WTC11 (cell line): ENCODE data around the gene IFITM2. TPM values are rescaled to one million over a fixed set of nuclear protein-coding genes. Genes with fewer than 3 reads are reported as not detected.

Source experiments
- ATAC-seq: fragments of 200-7000 bp; cut with Tn5 transposase; 2 replicates; pipeline ENCODE4 v1.10.0; 2021; ENCODE audit warnings: mild to moderate bottlenecking, moderate library complexity
- CTCF ChIA-PET: fragments of 300-600 bp; sonication (Branson Sonifier 250); formaldehyde crosslinking; loops from one replicate; lab custom pipeline; 2021; ENCODE audit warnings: antibody characterized with exemption; lab: Charles Lee
- POLR2A ChIA-PET: fragments of 350-600 bp; sonication (Branson Sonifier 250); formaldehyde crosslinking; loops from one replicate; lab custom pipeline; 2021; ENCODE audit warnings: antibody characterized with exemption; lab: Charles Lee
- DNase-seq: peaks from one replicate; pipeline ENCODE4 v3.0.0; 2021; ENCODE audit warnings: low spot score
- H3K27ac Mint-ChIP-seq: 2 replicates; pipeline ENCODE4 v1.8.0; 2021; ENCODE audit warnings: mixed read lengths
- H3K27me3 Mint-ChIP-seq: 2 replicates; pipeline ENCODE4 v1.8.0; 2021; ENCODE audit warnings: low read depth, mild to moderate bottlenecking, moderate library complexity, mixed read lengths
- H3K36me3 Mint-ChIP-seq: 2 replicates; pipeline ENCODE4 v1.8.0; 2021; ENCODE audit warnings: mixed read lengths
- H3K4me1 Mint-ChIP-seq: 2 replicates; pipeline ENCODE4 v1.8.0; 2022; ENCODE audit warnings: mixed read lengths
- H3K4me3 Mint-ChIP-seq: 2 replicates; pipeline ENCODE4 v1.8.0; 2021; ENCODE audit warnings: mild to moderate bottlenecking, moderate library complexity, mixed read lengths
- H3K9me3 Mint-ChIP-seq: 2 replicates; pipeline ENCODE4 v1.8.0; 2021; ENCODE audit warnings: mixed read lengths
- EMX1 ChIP-seq: fragments of 250-450 bp; sonication (Bioruptor Pico); IDR thresholded peaks from 2 replicates; pipeline ENCODE4 v1.8.0; 2021; ENCODE audit warnings: mild to moderate bottlenecking
- GABPB1 ChIP-seq: sonication (generic); formaldehyde crosslinking; IDR thresholded peaks from 2 replicates; pipeline ENCODE4 v1.8.1; 2023; ENCODE audit warnings: mild to moderate bottlenecking, missing genetic modification reagents
- GRHL2 ChIP-seq: fragments of 250-450 bp; sonication (Bioruptor Pico); IDR thresholded peaks from 2 replicates; pipeline ENCODE4 v1.8.0; 2022; ENCODE audit warnings: mild to moderate bottlenecking, moderate library complexity; ENCODE audit not compliant: insufficient replicate concordance, severe bottlenecking
- HMGA2 ChIP-seq: fragments of 250-450 bp; sonication (Bioruptor Pico); IDR thresholded peaks from 2 replicates; pipeline ENCODE4 v1.4.0; 2021; ENCODE audit warnings: mild to moderate bottlenecking, moderate library complexity
- KAT7 ChIP-seq: sonication (generic); formaldehyde crosslinking; IDR thresholded peaks from 2 replicates; pipeline ENCODE4 v1.8.1; 2023; ENCODE audit warnings: missing genetic modification reagents, mild to moderate bottlenecking, borderline replicate concordance
- TCF7 ChIP-seq: sonication (generic); formaldehyde crosslinking; IDR thresholded peaks from 2 replicates; pipeline ENCODE4 v1.8.0; 2022; ENCODE audit warnings: mild to moderate bottlenecking, low read depth, missing genetic modification reagents, moderate library complexity
- ZNF121 ChIP-seq: sonication (generic); formaldehyde crosslinking; IDR thresholded peaks from 2 replicates; pipeline ENCODE4 v1.8.0; 2023; ENCODE audit warnings: missing genetic modification reagents
- ZNF138 ChIP-seq: sonication (generic); formaldehyde crosslinking; conservative IDR thresholded peaks from 2 replicates; pipeline ENCODE4 v1.8.1; 2022; ENCODE audit warnings: mild to moderate bottlenecking, moderate library complexity, missing genetic modification reagents
- ZNF263 ChIP-seq: sonication (generic); formaldehyde crosslinking; IDR thresholded peaks from 2 replicates; pipeline ENCODE4 v1.8.1; 2022; ENCODE audit warnings: low read depth, mild to moderate bottlenecking, moderate library complexity, missing genetic modification reagents
- total RNA-seq: library from RNA; stranded (reverse); gene quantifications from 3 replicates; pipeline ENCODE4 v1.2.3, GENCODE V29; 2021
- TF ChIP-seq, protein P1 (sequence below): fragments of 250-450 bp; sonication (Bioruptor Pico); IDR thresholded peaks from 2 replicates; pipeline ENCODE4 v1.9.0; 2021; ENCODE audit warnings: mild to moderate bottlenecking
- TF ChIP-seq, protein P2 (sequence below): sonication (generic); formaldehyde crosslinking; IDR thresholded peaks from 2 replicates; pipeline ENCODE4 v1.8.0; 2023; ENCODE audit warnings: missing genetic modification reagents, mild to moderate bottlenecking, borderline replicate concordance
- TF ChIP-seq, protein P3 (sequence below): sonication (generic); formaldehyde crosslinking; IDR thresholded peaks from 2 replicates; pipeline ENCODE4 v1.8.1; 2023; ENCODE audit warnings: mild to moderate bottlenecking, missing genetic modification reagents, borderline replicate concordance
- TF ChIP-seq, protein P4 (sequence below): sonication (generic); formaldehyde crosslinking; IDR thresholded peaks from 2 replicates; pipeline ENCODE4 v1.8.1; 2023; ENCODE audit warnings: mild to moderate bottlenecking, moderate library complexity, missing genetic modification reagents
- TF ChIP-seq, protein P5 (sequence below): sonication (generic); formaldehyde crosslinking; IDR thresholded peaks from 2 replicates; pipeline ENCODE4 v1.8.0; 2023; ENCODE audit warnings: missing genetic modification reagents
- TF ChIP-seq, protein P6 (sequence below): sonication (generic); formaldehyde crosslinking; IDR thresholded peaks from 2 replicates; pipeline ENCODE4 v1.8.0; 2022; ENCODE audit warnings: mild to moderate bottlenecking, missing genetic modification reagents
- TF ChIP-seq, protein P7 (sequence below): sonication (generic); formaldehyde crosslinking; IDR thresholded peaks from 2 replicates; pipeline ENCODE4 v1.8.0; 2022; ENCODE audit warnings: mild to moderate bottlenecking, missing genetic modification reagents
- TF ChIP-seq, protein P8 (sequence below): fragments of 250-450 bp; sonication (Bioruptor Pico); IDR thresholded peaks from 2 replicates; pipeline ENCODE4 v1.8.0; 2021; ENCODE audit warnings: mild to moderate bottlenecking
- TF ChIP-seq, protein P9 (sequence below): sonication (generic); formaldehyde crosslinking; conservative IDR thresholded peaks from 2 replicates; pipeline ENCODE4 v1.8.1; 2023; ENCODE audit warnings: mild to moderate bottlenecking, low read depth, missing genetic modification reagents, moderate library complexity

IFITM2 gene
- total RNA-seq, 1 experiment from 2014 or later = 436 TPM

DNA sequence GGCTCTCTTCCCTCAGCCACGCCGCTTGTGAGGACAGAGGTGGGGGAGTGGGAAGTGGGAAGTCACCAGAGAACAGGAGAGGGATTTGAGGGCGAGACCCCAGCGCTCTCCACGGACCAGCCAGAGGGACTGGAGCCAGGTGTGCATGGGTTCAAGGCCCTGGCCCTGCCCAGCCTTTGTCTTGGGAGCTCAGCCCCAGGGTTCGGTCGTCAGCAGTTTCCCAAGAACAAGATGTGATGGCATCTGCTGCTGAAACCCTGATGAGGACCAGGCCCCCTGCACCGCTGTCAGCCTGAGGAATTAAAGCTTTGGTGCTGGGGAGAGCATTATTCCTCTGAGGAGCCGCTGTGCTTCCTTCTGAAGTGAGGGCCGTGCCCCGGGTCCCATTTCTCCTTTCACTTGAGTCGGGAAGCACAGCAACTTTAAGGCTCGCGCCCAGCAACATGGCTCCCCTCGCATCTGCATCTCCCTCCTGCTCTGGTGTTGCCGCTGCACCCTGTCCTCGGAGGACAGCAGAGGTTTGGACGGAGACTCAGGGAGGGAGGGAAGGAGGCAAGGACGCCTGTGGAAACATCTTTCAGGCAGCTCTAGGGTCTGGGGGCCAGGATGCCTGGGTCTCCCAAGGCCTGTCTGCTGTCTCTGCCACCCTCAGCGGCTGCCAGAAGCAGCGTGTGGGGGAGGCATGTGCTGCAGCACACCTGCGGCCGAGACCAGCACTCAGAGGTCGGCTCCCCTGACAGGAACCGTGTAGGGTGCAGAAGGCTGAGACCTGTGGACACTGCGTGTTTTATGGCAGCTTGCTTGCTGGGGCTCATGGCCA lies 12.1 kb upstream of the IFITM2 start:
- DNase-seq (peak; percentile 8), ATAC-seq (no peak)
- H3K27ac Mint-ChIP-seq = peak overlapping the region; percentile 41; the same call in 1 of the 2 replicates
- POLR2A ChIA-PET = no interaction called here
- TF ChIP-seq, protein P1, sequence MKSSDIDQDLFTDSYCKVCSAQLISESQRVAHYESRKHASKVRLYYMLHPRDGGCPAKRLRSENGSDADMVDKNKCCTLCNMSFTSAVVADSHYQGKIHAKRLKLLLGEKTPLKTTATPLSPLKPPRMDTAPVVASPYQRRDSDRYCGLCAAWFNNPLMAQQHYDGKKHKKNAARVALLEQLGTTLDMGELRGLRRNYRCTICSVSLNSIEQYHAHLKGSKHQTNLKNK = no peak
- TF ChIP-seq EMX1 (CRISPR knock-in tag) (no peak), KAT7 (CRISPR knock-in tag) (no peak), ZNF121 (CRISPR knock-in tag) (no peak), ZNF138 (CRISPR knock-in tag) (no peak), TCF7 (CRISPR knock-in tag) (no peak), GRHL2 (no peak), GABPB1 (CRISPR knock-in tag) (no peak), ZNF263 (CRISPR knock-in tag) (no peak), HMGA2 (CRISPR knock-in tag) (no peak)
- TF ChIP-seq, protein P2, sequence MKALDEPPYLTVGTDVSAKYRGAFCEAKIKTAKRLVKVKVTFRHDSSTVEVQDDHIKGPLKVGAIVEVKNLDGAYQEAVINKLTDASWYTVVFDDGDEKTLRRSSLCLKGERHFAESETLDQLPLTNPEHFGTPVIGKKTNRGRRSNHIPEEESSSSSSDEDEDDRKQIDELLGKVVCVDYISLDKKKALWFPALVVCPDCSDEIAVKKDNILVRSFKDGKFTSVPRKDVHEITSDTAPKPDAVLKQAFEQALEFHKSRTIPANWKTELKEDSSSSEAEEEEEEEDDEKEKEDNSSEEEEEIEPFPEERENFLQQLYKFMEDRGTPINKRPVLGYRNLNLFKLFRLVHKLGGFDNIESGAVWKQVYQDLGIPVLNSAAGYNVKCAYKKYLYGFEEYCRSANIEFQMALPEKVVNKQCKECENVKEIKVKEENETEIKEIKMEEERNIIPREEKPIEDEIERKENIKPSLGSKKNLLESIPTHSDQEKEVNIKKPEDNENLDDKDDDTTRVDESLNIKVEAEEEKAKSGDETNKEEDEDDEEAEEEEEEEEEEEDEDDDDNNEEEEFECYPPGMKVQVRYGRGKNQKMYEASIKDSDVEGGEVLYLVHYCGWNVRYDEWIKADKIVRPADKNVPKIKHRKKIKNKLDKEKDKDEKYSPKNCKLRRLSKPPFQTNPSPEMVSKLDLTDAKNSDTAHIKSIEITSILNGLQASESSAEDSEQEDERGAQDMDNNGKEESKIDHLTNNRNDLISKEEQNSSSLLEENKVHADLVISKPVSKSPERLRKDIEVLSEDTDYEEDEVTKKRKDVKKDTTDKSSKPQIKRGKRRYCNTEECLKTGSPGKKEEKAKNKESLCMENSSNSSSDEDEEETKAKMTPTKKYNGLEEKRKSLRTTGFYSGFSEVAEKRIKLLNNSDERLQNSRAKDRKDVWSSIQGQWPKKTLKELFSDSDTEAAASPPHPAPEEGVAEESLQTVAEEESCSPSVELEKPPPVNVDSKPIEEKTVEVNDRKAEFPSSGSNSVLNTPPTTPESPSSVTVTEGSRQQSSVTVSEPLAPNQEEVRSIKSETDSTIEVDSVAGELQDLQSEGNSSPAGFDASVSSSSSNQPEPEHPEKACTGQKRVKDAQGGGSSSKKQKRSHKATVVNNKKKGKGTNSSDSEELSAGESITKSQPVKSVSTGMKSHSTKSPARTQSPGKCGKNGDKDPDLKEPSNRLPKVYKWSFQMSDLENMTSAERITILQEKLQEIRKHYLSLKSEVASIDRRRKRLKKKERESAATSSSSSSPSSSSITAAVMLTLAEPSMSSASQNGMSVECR (CRISPR knock-in tag) = no peak
- TF ChIP-seq, protein P3, sequence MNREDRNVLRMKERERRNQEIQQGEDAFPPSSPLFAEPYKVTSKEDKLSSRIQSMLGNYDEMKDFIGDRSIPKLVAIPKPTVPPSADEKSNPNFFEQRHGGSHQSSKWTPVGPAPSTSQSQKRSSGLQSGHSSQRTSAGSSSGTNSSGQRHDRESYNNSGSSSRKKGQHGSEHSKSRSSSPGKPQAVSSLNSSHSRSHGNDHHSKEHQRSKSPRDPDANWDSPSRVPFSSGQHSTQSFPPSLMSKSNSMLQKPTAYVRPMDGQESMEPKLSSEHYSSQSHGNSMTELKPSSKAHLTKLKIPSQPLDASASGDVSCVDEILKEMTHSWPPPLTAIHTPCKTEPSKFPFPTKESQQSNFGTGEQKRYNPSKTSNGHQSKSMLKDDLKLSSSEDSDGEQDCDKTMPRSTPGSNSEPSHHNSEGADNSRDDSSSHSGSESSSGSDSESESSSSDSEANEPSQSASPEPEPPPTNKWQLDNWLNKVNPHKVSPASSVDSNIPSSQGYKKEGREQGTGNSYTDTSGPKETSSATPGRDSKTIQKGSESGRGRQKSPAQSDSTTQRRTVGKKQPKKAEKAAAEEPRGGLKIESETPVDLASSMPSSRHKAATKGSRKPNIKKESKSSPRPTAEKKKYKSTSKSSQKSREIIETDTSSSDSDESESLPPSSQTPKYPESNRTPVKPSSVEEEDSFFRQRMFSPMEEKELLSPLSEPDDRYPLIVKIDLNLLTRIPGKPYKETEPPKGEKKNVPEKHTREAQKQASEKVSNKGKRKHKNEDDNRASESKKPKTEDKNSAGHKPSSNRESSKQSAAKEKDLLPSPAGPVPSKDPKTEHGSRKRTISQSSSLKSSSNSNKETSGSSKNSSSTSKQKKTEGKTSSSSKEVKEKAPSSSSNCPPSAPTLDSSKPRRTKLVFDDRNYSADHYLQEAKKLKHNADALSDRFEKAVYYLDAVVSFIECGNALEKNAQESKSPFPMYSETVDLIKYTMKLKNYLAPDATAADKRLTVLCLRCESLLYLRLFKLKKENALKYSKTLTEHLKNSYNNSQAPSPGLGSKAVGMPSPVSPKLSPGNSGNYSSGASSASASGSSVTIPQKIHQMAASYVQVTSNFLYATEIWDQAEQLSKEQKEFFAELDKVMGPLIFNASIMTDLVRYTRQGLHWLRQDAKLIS (CRISPR knock-in tag) = no peak
- TF ChIP-seq, protein P4, sequence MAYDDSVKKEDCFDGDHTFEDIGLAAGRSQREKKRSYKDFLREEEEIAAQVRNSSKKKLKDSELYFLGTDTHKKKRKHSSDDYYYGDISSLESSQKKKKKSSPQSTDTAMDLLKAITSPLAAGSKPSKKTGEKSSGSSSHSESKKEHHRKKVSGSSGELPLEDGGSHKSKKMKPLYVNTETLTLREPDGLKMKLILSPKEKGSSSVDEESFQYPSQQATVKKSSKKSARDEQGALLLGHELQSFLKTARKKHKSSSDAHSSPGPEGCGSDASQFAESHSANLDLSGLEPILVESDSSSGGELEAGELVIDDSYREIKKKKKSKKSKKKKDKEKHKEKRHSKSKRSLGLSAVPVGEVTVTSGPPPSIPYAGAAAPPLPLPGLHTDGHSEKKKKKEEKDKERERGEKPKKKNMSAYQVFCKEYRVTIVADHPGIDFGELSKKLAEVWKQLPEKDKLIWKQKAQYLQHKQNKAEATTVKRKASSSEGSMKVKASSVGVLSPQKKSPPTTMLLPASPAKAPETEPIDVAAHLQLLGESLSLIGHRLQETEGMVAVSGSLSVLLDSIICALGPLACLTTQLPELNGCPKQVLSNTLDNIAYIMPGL (CRISPR knock-in tag) = no peak
- TF ChIP-seq, protein P5, sequence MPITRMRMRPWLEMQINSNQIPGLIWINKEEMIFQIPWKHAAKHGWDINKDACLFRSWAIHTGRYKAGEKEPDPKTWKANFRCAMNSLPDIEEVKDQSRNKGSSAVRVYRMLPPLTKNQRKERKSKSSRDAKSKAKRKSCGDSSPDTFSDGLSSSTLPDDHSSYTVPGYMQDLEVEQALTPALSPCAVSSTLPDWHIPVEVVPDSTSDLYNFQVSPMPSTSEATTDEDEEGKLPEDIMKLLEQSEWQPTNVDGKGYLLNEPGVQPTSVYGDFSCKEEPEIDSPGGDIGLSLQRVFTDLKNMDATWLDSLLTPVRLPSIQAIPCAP (CRISPR knock-in tag) = no peak
- TF ChIP-seq, protein P6, sequence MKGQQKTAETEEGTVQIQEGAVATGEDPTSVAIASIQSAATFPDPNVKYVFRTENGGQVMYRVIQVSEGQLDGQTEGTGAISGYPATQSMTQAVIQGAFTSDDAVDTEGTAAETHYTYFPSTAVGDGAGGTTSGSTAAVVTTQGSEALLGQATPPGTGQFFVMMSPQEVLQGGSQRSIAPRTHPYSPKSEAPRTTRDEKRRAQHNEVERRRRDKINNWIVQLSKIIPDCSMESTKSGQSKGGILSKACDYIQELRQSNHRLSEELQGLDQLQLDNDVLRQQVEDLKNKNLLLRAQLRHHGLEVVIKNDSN = no peak
- TF ChIP-seq, protein P7, sequence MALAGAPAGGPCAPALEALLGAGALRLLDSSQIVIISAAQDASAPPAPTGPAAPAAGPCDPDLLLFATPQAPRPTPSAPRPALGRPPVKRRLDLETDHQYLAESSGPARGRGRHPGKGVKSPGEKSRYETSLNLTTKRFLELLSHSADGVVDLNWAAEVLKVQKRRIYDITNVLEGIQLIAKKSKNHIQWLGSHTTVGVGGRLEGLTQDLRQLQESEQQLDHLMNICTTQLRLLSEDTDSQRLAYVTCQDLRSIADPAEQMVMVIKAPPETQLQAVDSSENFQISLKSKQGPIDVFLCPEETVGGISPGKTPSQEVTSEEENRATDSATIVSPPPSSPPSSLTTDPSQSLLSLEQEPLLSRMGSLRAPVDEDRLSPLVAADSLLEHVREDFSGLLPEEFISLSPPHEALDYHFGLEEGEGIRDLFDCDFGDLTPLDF = no peak
- TF ChIP-seq, protein P8, sequence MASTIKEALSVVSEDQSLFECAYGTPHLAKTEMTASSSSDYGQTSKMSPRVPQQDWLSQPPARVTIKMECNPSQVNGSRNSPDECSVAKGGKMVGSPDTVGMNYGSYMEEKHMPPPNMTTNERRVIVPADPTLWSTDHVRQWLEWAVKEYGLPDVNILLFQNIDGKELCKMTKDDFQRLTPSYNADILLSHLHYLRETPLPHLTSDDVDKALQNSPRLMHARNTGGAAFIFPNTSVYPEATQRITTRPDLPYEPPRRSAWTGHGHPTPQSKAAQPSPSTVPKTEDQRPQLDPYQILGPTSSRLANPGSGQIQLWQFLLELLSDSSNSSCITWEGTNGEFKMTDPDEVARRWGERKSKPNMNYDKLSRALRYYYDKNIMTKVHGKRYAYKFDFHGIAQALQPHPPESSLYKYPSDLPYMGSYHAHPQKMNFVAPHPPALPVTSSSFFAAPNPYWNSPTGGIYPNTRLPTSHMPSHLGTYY (CRISPR knock-in tag) = no peak
- TF ChIP-seq, protein P9, sequence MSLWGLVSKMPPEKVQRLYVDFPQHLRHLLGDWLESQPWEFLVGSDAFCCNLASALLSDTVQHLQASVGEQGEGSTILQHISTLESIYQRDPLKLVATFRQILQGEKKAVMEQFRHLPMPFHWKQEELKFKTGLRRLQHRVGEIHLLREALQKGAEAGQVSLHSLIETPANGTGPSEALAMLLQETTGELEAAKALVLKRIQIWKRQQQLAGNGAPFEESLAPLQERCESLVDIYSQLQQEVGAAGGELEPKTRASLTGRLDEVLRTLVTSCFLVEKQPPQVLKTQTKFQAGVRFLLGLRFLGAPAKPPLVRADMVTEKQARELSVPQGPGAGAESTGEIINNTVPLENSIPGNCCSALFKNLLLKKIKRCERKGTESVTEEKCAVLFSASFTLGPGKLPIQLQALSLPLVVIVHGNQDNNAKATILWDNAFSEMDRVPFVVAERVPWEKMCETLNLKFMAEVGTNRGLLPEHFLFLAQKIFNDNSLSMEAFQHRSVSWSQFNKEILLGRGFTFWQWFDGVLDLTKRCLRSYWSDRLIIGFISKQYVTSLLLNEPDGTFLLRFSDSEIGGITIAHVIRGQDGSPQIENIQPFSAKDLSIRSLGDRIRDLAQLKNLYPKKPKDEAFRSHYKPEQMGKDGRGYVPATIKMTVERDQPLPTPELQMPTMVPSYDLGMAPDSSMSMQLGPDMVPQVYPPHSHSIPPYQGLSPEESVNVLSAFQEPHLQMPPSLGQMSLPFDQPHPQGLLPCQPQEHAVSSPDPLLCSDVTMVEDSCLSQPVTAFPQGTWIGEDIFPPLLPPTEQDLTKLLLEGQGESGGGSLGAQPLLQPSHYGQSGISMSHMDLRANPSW = no peak
- H3K4me1 Mint-ChIP-seq = peaks cover 27% of the 10 kb centered on the region
- H3K27me3 Mint-ChIP-seq = no peaks in the 10 kb centered on the region
- H3K36me3 Mint-ChIP-seq = peaks cover 17% of the 10 kb centered on the region; the same call in 1 of the 2 replicates
- H3K4me3 Mint-ChIP-seq = no peak overlapping the region
- no peaks in the 10 kb centered on the region for H3K9me3 Mint-ChIP-seq
- CTCF ChIA-PET = interaction anchor here (0.7 to 3.6 kb wide), 3 partner anchors 9 to 95 kb away, joined by 3 to 15 read pairs (median 6); no protein-coding TSS in a partner anchor
